Measurements from ENCODE around the gene UPP2. TPM values are rescaled to one million over a fixed set of nuclear protein-coding genes. Genes with fewer than 3 reads are reported as not detected.

The UPP2 gene
- total RNA-seq, 1 experiment from 2014 or later, result not detected

DNA sequence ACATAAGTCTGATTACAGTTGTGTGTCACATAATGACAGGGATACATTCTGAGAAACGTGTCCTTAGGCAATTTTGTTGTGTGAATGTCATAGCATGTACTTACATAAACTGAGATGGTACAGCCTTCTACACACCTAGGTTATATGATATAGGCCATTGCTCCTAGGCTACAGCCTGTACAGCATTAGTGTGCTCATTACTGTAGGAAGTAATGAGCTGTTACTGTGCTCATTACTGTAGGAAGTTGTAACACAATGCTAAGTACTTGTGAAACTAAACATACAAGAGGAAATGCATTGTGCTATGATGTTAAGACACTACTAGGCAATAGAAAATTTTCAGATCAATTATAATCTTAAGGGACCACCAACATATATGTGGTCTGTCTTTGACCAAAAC is 72.8 kb downstream of the UPP2 start:
- H3K9ac ChIP-seq (ENCODE audit: low read length), result no peak overlapping the region
- no peak overlapping the region for H3K4me2 ChIP-seq (ENCODE audit: low read length)
- ChIA-PET CTCF (no interaction called here), POLR2A (ENCODE audit: unreplicated experiment) (no interaction called here)
- H3K4me1 ChIP-seq (ENCODE audit: insufficient read depth, low read length), result no peaks in the 10 kb centered on the region
- H3K27ac ChIP-seq (ENCODE audit: low read length), result no peak overlapping the region
- H4K20me1 ChIP-seq (ENCODE audit: low read length), result no peaks in the 10 kb centered on the region
- H3K79me2 ChIP-seq (ENCODE audit: low read length), result no peaks in the 10 kb centered on the region
- no peaks in the 10 kb centered on the region for H3K36me3 ChIP-seq (ENCODE audit: low read depth, low read length)
- peaks cover 4% of the 10 kb centered on the region for H3K27me3 ChIP-seq (ENCODE audit: low read length)
- no peak overlapping the region for H3K4me3 ChIP-seq (ENCODE audit: low read length)
- no peaks in the 10 kb centered on the region for H3F3A ChIP-seq (ENCODE audit: low read length, unreplicated experiment)
- intact Hi-C loops (cut with micrococcal nuclease), result no loop called here
- no peak for ATAC-seq
- no TSS peak for BruUV-seq (replicated peaks)
- DNase-seq, result no peak
- TF ChIP-seq CTCF (conservative IDR thresholded peaks at IDR 0.05; ENCODE audit: low read depth, low read length), result no peak
- TF ChIP-seq EZH2 (IDR thresholded peaks at IDR 0.05; ENCODE audit: low read length, unreplicated experiment), result no peak
- TF ChIP-seq EZH2phosphoT487 (IDR thresholded peaks at IDR 0.05; ENCODE audit: borderline replicate concordance, low read length), result no peak
- no peak overlapping the region for H2AFZ ChIP-seq (ENCODE audit: low read length)
- no peaks in the 10 kb centered on the region for H3K9me3 ChIP-seq (ENCODE audit: low read length)
- no peaks in the 10 kb centered on the region for H3K9me2 ChIP-seq (replicated peaks; ENCODE audit: low read length)

DNA sequence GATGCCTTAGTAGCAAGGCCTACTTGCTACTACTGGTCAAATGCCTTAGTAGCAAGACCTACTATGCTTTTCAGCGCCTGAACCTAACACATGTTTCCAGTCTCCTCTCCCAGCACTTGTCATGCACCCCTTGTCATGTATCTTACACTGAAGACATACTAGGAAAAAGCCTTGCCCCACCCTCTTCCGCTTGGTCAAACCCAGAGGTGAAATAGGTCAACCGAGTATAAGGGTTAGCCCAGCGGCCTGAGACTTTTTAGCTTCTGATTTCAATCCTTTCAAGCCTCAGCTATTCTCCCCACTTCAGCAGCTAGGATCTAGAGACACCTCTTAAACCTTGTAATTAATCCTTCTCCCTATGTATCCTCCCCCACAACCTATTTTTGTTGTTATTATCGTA is 73.3 kb downstream of the UPP2 start:
- POLR2A ChIA-PET (ENCODE audit: unreplicated experiment), result no interaction called here
- CTCF ChIA-PET, result no interaction called here
- no TSS peak for BruUV-seq (replicated peaks)

More for the DNA sequence above, 73.3 kb downstream of the UPP2 start:
- ATAC-seq (no peak), DNase-seq (no peak)
- no peak overlapping the region for H3K9ac ChIP-seq (ENCODE audit: low read length)
- no peak overlapping the region for H3K27ac ChIP-seq (ENCODE audit: low read length)
- H3K9me3 ChIP-seq (ENCODE audit: low read length), result no peaks in the 10 kb centered on the region
- no peak overlapping the region for H3K4me3 ChIP-seq (ENCODE audit: low read length)
- H3K9me2 ChIP-seq (replicated peaks; ENCODE audit: low read length), result no peaks in the 10 kb centered on the region
- H3F3A ChIP-seq (ENCODE audit: low read length, unreplicated experiment), result no peaks in the 10 kb centered on the region
- no peak overlapping the region for H2AFZ ChIP-seq (ENCODE audit: low read length)
- H3K4me1 ChIP-seq (ENCODE audit: insufficient read depth, low read length), result no peaks in the 10 kb centered on the region
- no peaks in the 10 kb centered on the region for H3K36me3 ChIP-seq (ENCODE audit: low read depth, low read length)
- H3K4me2 ChIP-seq (ENCODE audit: low read length), result no peak overlapping the region
- intact Hi-C loops (cut with micrococcal nuclease), result loop anchor here (5.0 kb wide), 1 partner anchor 287 kb away; no protein-coding TSS in a partner anchor
- H4K20me1 ChIP-seq (ENCODE audit: low read length), result no peaks in the 10 kb centered on the region
- TF ChIP-seq EZH2phosphoT487 (IDR thresholded peaks at IDR 0.05; ENCODE audit: borderline replicate concordance, low read length) (no peak), EZH2 (IDR thresholded peaks at IDR 0.05; ENCODE audit: low read length, unreplicated experiment) (no peak), CTCF (conservative IDR thresholded peaks at IDR 0.05; ENCODE audit: low read depth, low read length) (no peak)
- no peaks in the 10 kb centered on the region for H3K79me2 ChIP-seq (ENCODE audit: low read length)
- peaks cover 4% of the 10 kb centered on the region for H3K27me3 ChIP-seq (ENCODE audit: low read length)

All from PC-3 (cell line).